Spleen (tissue), 7 donors: ENCODE data around the gene CACNA2D1.

Experiments used
- POLR2A ChIP-seq, 3 donors: fragments of 450-650 bp; IDR thresholded peaks; one replicate each; pipeline ENCODE4 v1.5.1; 2017; ENCODE audit warnings: antibody characterized with exemption in 3 of 3, mild to moderate bottlenecking in 1 of 3
- POLR2AphosphoS5 ChIP-seq, 3 donors: sonication (generic); formaldehyde crosslinking; IDR thresholded peaks; one replicate each; pipeline ENCODE4 v1.5.1; 2017; ENCODE audit warnings: antibody characterized with exemption in 3 of 3
- TF ChIP-seq, protein P1 (sequence below), 11 experiments: fragments of 200-600 bp in 7 of 11; fragments of 450-650 bp in 4 of 11; sonication (generic) in 4 of 11; IDR thresholded peaks in 8 of 11; conservative IDR thresholded peaks in 3 of 11; 1 replicate in 7 of 11; 2 replicates in 4 of 11; pipeline versions ENCODE4 v1.4.0 to v1.8.0; 2016 to 2021; ENCODE audit warnings: antibody characterized with exemption in 11 of 11, inconsistent platforms in 4 of 11, mild to moderate bottlenecking in 1 of 11
- donor health status: DM: no; HTN: no; CAD: no; lungs with moderate emphysema.
- donor health status: DM: no; HTN: no; CAD: no.
- donor health status: DM: no; HTN: no; CAD: no.

DNA sequence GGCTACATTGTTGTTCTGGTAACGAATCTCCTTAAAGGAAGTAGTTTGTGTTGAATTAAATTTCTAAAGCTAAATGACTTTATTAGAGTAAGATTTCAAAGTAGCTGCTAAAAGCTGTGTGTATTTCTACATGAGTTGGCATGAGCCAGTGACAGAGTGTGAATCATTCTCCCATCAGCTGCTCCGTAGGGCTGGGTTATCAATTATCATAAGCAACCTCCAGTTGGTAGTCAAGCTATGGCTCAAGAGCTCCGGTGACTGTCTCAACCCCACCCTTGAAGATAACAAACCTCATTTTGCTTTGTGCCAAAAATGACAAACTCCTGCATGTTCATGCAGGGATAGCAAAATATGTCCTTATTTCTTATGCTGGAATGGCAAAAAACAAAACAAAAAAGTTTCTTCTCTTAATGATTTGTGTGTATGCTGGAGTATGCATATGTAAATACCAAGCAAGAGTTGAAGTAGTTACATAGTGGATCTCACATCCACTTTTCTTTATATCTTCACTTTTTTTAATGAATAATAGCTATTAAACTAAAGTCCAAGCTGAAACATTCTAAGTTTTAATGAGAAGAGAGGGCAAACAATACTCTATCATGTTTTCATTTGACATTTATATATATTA lies 249.4 kb downstream of the CACNA2D1 start:
- TF ChIP-seq POLR2AphosphoS5 (IDR thresholded peaks at IDR 0.05) (no peak), POLR2A (IDR thresholded peaks at IDR 0.05) (no peak)
- TF ChIP-seq, protein P1, sequence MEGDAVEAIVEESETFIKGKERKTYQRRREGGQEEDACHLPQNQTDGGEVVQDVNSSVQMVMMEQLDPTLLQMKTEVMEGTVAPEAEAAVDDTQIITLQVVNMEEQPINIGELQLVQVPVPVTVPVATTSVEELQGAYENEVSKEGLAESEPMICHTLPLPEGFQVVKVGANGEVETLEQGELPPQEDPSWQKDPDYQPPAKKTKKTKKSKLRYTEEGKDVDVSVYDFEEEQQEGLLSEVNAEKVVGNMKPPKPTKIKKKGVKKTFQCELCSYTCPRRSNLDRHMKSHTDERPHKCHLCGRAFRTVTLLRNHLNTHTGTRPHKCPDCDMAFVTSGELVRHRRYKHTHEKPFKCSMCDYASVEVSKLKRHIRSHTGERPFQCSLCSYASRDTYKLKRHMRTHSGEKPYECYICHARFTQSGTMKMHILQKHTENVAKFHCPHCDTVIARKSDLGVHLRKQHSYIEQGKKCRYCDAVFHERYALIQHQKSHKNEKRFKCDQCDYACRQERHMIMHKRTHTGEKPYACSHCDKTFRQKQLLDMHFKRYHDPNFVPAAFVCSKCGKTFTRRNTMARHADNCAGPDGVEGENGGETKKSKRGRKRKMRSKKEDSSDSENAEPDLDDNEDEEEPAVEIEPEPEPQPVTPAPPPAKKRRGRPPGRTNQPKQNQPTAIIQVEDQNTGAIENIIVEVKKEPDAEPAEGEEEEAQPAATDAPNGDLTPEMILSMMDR (IDR thresholded peaks at IDR 0.05 in 8 of 11, conservative IDR thresholded peaks at IDR 0.05 in 3 of 11), result no peak
